Right forelimb (tissue), 1 donor: ENCODE data around the gene DTWD2.
"Not testable (repeated sequence)": the region's sequence is repeated elsewhere in the genome, so short reads cannot be mapped to it uniquely, and the experiment has no call there.

Experiments
- DNase-seq: peaks from one replicate; pipeline ENCODE4 v3.0.0-alpha.2; 2018

The DTWD2 gene, protein sequence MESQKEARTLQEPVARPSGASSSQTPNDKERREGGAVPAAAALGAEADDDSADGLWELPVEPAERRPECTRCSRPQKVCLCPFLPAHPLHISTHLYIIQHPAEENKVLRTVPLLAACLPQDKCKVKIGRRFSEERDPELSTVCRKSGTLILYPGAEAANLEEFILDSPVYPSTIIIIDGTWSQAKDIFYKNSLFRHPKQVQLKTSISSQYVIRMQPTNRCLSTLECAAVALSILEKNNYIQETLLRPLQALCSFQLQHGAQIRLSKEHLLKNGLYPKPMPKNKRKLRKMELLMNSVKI

DNA sequence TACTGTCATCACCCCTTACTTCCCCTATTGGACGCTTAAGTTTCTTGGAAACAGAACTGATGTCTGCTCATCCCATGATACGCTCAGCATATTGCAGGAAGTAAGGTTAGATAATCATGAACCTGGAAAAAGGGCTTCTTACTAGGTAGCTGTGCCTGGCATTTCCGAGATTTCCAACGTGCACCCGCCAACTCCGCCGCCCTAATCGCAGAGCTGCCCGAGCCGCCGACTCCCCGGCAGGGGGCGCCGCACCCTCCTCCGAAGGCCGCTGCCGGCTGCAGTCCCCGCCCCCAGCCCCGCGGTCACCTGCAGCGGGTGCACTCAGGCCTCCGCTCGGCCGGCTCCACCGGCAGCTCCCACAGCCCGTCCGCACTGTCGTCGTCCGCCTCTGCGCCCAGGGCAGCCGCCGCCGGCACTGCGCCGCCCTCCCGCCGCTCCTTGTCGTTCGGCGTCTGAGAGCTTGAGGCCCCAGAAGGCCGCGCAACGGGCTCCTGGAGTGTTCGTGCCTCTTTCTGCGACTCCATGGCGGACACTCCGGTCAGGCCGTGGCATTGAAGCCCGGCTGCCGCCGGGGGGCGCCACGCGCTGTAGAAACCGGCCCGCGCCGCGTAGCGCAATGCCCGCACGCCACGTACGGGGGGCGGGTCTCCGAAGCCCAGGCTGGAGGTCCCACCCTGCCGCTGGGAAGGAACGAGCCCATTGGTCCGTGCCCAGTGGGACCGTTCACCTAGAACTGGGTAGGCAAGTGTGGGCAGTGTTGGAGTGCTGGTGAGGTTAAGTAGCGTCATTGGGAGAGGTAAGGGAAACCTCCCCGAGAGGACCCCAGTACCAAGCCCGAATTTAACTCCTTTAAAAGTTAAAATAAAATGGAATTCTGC is at the start of gene DTWD2:
Gene DTWD2 (minus strand): TSS at position 560 of the 878 bp plus-strand sequence. CDS start 36 bp downstream, at position 524.
- DNase-seq: peak; percentile 98

DNA sequence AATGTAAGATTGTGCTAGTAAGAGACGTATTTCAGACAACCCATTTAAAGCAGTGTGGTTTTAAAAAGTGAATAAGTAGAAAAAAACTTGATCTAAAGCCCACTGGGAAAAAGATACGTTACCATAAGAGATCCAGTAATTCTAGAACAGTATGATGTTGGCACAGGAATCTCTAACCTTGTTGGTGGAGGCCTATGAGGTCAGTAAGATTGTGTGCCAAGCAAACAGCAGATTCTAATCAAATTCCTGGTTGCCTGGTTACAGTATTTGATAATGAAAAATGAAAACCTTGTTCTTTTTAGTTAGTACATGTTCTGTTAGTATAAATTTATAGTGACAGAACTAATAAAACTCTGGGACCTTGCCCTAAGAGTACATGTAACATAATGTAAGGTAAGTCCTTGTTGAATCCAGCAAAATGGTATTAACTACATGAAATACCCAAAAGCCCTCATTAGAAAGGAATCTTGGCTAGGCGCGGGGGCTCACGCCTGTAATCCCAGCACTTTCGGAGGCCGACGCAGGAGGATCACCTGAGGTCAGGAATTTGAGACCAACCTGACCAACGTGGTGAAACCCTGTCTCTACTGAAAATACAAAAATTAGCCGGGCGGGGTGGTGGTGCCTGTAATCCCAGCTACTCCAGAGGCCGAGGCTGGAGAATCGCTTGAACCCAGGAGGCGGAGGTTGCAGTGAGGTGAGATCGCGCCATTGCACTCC is 49.3 kb upstream of the DTWD2 start:
- no peak for DNase-seq

DNA sequence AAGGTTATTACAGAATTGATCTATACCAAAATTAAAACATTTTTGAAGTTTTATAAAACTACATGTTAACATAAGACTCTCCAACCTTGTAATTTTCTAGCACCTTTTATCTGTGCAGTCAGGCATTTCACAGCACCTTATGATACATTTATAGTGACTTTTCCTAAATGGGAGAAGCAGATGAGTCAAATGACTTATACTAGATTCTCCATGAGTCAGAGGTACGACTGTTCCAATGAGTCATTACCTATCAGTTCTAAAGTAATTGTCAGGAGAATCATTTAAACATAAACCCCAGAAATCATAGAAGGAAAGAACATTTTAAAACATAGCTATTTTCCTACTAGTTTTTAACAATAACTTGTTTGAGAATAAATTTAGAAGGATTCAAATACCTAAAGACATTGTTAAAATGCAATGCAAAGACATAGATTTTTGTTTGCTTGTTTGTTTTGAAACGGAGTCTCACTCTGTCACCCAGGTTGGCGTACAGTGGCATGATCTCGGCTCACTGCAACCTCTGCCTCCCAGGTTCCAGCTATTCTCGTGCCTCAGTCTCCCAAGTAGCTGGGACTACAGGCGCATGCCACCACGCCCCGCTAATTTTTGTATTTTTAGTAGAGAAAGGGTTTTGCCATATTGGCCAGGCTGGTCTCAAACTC is 47.9 kb upstream of the DTWD2 start:
- DNase-seq: no peak

DNA sequence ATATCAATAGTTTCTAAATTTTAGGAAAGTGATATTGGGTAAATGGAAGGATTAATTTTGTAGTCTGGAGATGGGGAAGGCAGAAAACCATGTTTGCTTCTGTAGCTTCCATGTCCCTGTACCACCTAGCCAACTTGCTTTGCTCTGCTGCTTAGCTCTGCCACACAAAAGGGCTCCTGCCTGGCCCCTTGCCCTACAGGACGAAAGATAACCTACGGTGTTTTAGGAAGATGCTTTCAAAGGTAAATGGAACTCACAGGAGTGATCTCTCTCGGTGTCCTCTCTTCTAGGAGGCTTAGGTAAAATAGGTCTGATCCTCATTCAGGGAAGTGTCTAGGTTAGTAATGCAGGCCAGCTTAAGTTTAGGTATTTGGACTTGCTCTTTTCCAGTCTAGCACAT is 44.8 kb upstream of the DTWD2 start:
- DNase-seq: no peak

DNA sequence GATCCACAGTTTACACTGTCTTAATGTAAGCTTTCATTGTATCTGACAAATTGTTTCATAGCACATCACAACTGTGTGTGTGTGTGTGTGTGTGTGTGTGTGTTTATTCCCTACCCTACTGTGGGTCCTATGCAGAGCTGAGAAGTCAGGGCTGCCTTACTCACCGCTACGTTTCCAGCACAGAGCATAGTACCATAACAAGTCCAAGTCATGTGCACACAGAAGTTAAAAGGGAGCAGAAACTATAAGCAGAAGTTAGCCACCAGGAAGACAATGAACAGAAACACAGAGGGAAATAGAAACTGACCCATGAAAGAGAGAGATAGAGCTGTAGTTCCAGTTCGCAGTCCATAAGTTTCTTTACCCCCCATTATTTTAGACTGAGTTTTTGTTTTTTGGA is 44.3 kb upstream of the DTWD2 start:
- DNase-seq: no peak

DNA sequence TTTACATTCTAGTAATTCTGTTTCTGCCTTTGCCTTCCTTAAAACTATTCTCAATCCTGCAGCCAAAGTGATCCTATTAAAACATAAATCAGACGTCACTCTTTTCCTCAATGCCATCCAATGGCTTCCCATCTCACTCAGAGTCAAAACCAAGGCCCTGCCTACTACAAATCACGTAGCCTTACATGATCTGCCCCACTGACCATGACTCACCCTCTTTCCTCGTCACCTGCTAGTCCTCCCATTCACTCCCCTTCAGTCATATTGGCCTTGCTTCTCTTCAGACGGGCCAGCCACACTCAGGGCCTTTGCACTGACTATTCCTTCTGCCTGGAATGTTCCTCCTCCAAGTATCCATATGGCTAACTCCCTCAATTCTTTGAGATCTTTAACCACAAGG is 43.6 kb upstream of the DTWD2 start:
- no peak for DNase-seq

DNA sequence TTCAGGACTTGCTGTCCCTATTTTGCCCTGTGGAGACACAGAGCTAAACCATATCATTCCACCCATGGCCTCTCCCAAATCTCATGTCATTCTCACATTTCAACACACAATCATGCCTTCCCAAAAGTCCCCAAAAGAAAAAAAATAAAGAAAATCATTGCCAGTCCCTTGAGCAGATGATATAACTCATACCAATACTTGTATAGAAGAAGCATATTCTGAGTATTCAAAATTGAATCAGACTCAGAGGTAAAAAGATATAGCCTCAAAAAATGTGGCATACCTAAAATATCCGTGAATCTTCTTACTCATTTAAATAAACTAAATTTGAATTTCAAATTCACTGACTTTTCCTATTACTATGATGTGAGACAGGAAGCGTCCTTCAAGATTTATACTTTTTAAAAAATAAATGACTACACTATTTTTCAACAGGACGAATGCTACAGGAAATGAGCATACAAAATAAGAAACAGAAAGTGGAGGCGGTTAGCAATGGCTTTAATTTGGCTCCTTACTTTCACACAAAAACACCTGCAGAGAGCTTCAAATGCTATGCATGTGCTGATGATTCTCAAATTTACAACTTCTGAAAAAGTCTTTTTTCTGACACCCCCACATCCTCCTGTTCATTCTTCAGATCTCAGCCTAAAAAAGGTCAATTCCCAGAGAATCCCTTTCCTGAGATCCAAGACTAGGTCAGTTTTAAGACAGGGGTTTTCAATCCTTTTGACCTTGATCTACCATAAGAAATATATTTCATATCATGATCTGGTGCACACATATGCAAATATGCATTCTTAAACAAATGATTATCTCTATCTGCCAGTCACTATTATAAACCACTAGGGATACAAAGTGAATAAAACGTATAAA is 42.9 kb upstream of the DTWD2 start:
- DNase-seq: no peak

DNA sequence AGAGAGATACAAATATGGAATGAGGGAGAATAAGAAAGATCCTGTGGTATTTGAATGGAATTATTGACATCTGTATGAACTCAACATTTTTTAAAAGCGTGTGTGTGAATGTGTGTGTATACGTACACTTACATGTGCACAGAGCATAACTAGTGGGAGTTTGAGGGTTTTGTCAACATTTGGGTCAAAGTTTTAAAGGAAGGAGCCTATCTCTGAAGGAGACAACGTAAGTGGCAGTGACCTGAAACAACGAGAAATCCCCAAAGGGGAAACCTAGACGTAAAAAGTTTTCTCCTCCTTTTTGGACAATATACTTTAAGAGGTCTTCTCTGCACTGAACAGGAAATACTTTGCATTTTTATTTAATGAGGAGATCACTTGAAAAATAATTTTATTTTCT is 40.2 kb upstream of the DTWD2 start:
- DNase-seq: no peak

DNA sequence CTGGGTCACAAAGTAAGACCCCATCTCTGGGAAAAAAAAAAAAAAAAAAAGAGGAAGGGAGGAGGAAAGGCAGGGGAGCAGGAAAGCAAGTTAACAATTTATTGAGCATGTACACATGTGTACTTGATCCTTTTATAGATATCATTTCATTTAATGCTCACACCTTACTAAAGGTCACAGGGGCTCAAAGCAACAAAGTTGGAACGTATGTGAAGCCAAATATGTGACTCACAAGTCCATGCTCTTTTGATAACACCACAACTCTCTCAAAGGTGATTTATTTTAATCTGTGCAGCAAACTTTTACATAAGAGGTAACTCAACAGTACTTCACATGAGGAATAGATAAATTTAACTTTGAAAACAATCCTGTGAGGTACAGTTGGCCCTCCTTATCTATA is 34.4 kb upstream of the DTWD2 start:
- no peak for DNase-seq

DNA sequence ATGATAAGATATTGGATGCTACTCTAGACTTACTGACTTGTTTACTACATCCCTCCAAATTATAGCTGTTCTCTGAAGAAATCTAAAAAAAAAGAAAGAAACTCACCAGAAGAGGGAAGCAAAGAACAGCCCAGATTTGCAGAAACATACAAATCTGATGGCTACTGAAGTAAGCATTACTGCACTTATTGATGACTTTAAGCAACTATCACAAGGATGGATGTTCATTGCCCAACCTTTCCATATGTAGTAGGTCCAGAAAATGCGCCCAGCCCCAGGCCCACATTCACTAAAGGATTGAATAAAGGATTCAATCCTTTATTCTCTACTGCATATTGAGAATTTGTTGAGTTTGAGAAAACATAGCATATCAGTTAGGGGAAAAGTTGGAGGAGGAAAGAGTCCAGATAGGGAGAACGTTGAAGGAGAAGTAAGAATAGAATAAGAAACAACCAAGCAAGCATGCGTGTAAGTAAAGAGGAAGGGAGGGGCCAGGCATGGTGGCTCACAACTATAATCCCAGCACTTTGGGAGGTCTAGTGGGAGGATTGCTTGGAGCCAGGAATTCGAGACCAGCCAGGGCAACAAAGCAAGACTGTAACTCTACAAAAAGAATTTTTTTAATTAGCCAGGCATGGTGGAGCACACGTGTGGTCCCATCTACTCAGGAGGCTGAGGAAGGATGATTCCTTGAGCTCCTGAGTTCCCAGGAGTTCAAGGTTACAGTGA is 33.8 kb upstream of the DTWD2 start:
- DNase-seq: no peak

DNA sequence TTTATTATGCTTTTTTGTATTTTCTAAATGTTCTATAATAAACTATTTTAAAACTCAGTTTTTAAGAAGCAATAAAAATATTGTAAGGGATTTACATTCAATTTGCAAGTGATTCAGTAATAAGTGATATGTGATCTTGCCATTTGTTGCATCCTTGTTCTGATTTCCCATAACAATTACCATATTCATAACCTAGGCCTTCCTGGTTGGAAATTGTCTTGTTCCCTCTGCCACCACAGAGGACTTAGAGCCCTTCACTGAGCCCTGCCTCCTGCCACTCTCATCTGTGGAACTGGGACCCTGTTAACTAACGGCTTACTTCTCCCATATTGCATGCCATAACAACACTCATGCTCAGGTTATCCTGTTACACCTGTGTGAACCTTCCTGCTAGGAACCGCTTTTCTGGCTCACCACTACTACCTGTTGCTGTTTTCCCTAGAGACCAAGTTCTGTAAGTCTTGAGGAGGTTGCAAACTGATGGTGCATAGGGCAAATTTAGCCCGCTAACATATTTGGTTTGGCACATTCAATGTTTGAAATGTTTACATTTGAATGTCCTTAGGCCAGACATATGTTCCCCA is 32.9 kb upstream of the DTWD2 start:
- no peak for DNase-seq

DNA sequence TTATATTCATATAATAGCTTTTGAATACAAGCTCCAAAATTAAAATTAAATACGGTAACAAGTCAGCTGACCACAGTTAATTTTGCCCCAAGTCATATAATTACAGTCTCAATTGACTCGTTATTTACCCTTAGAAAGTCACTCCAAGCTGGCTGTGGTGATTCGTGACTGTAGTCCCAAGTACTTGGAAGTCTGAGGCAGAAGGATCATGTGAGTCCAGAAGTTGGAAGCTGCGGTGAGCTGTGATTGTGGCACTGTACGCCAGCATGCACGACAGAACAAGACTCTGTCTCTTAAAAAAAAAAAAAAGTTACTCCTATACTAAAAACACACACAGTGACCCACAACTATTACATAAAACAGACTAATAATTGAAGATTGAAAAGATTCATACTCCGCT is 31.6 kb upstream of the DTWD2 start:
- no peak for DNase-seq

DNA sequence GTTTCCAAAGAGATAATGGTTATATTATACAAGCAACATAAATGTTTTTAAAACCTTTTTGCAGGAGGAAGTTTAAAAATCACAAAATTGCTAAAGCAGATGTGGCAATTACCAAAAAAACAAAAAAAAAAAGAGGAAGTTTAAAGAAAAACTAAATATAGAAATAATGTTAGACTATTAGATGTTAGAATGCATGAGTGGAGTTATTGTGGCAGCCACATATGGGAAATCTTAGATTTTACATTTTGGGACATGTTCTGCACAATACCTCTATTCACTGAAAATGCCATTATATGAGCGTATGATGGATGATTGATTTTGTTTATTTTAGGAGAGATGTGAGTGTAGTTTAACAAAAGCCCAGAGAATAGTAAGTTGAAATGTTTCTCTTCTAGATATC is 31.2 kb upstream of the DTWD2 start:
- no peak for DNase-seq

DNA sequence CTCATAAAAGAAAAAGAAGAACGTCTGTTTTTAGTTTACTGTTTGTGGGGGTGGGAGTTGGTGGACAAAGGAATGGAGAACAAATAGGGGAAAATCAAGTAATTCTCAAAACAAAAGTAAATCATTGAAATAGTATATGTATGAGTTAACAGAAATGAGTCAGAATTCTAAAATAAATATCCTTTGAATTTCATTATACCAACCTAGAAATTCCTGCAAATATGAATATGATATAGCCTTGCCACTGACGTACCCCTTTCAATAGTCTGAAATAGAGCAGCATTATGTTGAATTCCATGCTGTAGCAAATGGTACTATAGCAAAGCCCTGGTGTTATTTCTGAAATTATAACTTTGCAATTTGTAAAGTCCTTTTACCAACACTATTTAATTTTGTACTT is 29.6 kb upstream of the DTWD2 start:
- no peak for DNase-seq

DNA sequence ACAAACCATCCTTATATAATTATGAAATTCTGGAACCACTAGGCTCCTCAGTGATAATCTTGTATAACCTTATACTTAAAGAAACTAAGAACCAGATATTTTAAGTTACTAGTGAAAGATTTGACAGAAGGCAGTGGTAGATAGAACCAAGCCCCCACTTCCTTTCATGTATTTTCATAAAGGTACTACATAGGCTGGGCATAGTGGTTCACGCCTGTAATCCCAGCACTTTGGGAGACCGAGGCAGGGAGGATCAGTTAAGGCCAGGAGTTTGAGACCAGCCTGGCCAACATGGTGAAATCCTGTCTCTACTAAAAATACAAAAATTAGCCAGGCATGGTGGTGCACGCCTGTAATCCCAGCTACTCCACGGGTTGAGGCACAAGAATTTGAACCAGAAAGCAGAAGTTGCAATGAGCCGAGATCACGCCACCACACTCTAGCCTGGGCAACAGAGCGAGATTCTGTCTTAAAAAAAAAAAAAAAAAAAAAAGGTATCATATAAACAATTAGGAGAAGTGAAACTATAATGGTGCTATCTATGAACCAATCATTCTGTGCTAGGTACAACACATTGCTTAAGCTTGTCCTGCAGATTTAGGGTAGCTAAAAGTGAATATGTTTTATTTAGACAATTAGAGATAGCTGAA is 27.9 kb upstream of the DTWD2 start:
- DNase-seq: no peak

DNA sequence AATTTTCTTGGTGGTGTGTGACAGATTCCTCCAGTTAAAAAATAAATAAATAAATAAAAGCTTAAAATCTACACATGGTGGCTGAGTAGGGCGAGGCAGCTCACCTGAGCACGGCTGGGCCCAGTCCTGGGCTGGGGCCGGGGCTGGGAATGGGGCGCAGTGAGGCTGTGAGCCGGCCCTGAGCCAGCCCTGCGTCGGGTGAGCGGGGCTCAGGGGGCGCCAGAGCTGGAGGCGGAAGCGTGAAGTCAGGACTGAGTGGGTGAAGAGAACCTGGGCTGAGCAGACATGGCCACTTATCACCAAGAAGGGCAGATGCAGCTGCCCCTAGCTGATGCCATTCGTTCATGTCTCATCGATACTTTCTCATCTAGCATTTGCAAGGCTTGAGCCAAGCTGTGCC is 22.8 kb upstream of the DTWD2 start:
- no peak for DNase-seq

DNA sequence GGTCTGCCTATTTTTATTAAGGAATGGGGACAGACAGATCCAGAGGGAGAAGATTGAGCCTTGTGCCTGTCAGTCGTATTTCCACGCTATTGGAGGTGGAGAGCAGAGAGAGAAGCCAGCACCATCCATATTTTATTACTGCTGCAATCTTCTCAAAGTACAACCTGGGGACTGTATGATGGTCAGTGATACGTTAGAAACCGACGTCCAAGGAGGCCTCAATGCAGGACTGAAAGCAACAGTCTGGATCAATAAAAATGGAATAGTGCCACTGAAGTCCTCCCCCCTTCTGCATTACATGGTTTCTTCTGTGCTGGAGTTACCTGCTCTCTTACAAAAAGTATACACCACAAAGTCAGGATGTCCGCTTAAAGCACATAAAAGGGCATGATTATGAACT is 21.9 kb upstream of the DTWD2 start:
- no peak for DNase-seq

DNA sequence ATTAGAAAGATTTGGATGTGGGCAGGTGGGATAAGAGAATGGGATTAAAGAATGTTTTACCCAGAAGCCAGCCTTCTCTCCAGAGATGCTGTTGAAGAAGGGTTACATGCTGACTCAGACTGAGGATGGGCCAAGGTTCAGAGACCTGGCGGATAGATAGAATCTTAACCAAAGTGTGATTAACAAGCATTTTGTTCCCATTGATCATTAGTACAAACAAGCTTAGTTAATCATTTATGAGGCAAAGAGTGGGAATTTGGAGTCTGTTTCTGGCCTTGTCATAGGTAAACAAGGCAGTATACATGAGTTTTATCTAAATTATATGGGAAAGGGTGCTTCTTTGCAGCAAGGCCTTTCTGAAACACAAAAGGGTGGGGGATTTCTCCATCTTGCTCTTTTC is 20.8 kb upstream of the DTWD2 start:
- DNase-seq: no peak

DNA sequence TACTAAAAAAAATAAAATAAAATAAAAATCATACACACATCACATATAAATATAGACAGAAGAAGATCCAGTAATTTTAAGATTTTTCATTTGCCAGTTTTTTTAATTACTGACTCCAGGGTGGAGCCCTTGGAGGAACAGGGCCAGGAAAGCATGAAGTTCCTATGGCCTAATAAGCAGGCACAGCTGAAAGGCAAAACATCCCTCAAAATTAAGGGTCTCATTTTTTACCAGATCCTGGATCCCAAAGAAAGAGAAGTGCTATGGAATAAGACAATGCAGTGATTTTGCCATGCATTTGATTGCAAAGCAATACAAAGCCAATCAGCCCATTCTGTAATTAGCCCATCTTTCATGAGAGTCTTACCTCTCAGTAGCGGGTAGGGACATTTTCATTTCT is 11.3 kb upstream of the DTWD2 start:
- DNase-seq: no peak

DNA sequence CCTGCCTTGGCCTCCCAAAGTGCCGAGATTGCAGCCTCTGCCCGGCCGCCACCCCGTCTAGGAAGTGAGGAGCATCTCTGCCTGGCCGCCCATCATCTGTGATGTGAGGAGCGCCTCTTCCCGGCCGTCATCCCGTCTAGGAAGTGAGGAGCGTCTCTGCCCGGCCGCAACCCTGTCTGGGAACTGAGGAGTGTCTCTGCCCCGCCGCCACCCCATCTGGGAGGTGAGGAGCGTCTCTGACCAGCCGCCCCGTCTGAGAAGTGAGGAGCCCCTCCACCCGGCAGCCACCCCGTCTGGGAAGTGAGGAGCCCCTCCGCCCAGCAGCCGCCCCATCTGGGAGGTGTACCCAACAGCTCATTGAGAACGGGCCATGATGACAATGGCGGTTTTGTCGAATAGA is 10.5 kb upstream of the DTWD2 start:
- not testable (repeated sequence) for DNase-seq

DNA sequence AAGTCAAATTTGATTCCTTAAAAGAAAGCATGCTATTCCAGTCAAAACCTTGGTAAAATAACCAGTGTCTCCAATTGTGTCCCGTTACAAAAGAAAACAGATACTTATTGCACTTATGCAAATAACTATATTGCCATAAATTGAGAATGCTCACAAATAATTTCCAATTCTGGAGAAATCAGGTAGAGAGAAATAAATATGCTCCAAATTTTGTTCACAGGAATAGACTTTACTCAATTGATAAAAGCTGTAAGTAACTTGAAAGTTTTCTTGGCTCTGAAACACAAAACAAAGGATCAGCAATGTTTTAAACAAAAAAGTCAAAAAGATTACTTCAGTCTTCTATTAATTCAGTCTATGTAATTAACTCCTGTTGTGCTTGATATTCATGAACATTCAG is 7.8 kb upstream of the DTWD2 start:
- DNase-seq: no peak
